Erythroblast (primary cell): ENCODE data around the gene OLIG2.

Experiments
- GATA1 ChIP-seq: IDR thresholded peaks from 2 replicates; pipeline ENCODE4 v1.6.1; 2011; ENCODE audit warnings: low read depth, mild to moderate bottlenecking, control low read depth, low read length, moderate library complexity
- POLR2A ChIP-seq: IDR thresholded peaks from 2 replicates; pipeline ENCODE4 v1.6.1; 2011; ENCODE audit warnings: mild to moderate bottlenecking, low read length

GRCh38 chr21:33024201-33025103 lies 1.3 kb upstream of the OLIG2 start:
- TF ChIP-seq POLR2A: no peak
- no peak for TF ChIP-seq GATA1
